NOMO-1 (cell line): ENCODE results near the gene CWC15.
"Not testable (repeated sequence)": the region's sequence is repeated elsewhere in the genome, so short reads cannot be mapped to it uniquely, and the experiment has no call there.

ENCODE experiments used
- DNase-seq, 2 experiments: peaks; one replicate each; lab custom pipeline; 2025; ENCODE audit not compliant: unreplicated experiment in 2 of 2; lab: John Stamatoyannopoulos, UW

The CWC15 gene

GRCh38 chr11:94956963-94957362 lies 16.4 kb downstream of the CWC15 start:
- DNase-seq: no peak

- no peak for DNase-seq
Observed at GRCh38 chr11:94954753-94955152, 18.6 kb downstream of the CWC15 start.

DNA sequence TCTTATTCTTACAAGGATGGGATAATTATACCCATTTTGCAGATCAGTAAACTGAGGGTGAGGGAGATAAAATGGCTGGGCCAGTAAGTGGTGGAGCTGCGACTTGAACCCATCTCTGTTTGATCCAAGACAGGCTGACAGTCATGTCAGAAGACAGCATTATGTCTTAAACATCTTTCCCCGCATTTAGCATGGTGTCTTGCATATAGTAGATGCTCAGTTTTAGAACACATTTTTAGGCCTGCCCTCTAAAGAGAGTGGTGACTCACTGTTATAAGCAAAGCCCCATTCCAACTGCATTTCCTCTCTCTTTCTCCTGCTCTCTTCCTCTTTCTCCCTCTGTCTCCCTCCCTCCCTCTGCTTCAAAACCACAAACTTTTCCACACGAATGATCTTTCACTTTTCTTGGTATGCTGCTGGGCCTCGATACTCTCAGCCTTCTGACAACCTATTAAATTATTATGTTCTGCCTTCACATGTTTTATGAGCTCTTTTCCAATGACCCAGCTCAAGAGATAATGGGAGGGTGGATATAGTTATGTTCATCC lies 25.2 kb downstream of the CWC15 start:
- peak; percentile 25 to 46 for DNase-seq

GRCh38 chr11:94946812-94947211 lies 26.5 kb downstream of the CWC15 start:
- DNase-seq: no peak

- DNase-seq: no peak
Observed at GRCh38 chr11:94941131-94941530, 32.2 kb downstream of the CWC15 start.

DNA sequence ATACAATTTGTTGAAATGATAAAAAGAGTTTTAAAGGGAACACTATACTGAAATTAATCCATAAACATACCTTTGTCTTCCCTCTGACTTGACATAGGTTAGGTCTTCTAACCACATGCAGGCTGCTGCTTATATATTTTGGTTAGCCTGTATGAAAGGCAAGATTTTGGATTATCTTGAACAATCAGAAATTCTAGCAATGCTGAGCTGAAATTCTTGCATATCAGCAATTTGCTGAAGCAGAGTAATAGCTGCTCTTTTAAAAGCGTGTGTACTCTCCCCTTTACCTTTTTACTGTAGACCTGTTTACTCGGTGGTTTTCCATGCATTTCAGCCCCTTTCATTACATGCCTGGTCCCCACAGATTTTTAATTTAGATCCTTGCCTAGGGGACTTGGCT lies 34.0 kb downstream of the CWC15 start:
- no peak for DNase-seq

DNA sequence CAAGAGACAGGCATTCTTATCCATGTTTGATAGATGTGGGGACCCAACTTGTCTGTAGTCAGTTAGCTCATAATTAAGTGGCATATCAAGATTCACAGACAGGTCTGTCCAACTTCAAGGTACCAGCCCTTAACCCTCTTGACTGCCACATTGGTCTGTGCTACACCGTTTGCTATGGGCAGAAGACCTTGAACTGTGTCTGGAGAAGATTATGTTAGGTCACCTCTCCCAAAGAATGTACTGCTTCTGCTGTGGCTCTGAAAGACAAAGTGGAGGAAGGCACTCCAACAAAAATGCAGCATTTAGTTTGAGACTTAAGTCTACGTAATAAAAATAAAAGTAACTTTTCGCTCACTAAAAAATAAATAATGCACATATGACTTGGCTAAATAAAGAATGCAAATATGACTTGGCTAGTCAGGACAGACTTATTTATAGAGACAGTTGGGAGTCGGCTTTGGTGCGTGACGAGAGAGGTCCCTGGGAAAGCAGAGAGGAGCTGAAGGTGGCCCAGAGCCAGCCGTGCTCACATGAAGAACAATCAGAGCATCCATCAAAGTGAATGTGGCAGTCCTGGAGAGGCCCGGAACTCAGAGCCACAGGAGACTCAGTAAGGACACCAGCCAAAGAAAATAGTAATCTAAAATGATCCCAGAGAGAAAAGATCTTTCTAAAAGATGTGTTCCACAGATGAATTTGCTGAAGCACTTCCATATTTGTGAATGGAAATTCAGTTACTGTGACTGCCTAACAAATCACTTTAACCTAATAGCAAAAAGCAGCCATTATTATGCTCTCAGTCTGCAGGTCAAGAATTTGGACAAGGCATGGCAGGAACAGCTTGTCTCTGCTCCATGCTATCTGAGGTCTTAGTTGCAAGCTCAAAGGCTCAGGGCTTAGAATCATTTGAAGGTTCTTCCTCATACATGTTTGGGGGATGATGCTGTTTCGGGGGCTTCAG lies 35.0 kb downstream of the CWC15 start:
- no peak for DNase-seq

DNA sequence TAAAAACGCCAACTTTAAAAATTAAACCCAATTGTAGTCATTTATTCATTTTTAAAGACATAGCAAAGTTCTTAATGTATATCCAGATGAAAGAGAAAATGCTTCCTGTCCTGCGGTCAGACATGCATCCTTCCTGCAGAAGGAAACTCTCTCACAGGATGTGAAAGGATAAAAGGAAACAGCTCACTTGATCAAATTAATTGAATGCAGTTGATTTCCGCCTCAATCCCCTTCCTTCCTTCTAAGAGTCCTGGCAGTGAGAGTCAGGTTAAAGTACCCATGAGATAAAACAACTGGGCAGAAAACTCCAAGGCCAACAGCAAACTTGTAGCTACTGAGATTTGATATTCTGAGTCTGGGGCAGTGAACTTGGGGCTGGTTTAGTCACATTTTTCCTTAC lies 38.5 kb downstream of the CWC15 start:
- DNase-seq: no peak

DNA sequence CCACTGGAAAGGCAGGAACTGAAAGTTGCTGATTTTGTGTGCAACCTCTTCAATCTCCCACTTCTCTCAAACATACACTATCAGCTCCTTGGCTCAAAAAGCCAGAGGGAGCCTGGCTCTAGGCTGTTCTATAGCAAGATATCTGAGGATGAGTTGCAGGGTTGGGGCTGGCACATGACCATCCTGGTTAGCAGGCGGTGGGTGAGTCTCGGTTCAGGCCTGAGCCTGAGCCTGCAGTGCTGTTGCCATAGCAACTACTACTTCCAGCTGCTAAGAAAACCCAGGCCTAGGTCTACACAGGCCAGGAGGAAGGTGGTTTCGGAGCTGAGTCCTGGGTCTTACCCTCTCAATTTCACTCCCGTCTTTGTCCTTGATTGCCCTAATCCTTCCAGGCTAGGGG lies 39.0 kb downstream of the CWC15 start:
- DNase-seq: no peak

DNA sequence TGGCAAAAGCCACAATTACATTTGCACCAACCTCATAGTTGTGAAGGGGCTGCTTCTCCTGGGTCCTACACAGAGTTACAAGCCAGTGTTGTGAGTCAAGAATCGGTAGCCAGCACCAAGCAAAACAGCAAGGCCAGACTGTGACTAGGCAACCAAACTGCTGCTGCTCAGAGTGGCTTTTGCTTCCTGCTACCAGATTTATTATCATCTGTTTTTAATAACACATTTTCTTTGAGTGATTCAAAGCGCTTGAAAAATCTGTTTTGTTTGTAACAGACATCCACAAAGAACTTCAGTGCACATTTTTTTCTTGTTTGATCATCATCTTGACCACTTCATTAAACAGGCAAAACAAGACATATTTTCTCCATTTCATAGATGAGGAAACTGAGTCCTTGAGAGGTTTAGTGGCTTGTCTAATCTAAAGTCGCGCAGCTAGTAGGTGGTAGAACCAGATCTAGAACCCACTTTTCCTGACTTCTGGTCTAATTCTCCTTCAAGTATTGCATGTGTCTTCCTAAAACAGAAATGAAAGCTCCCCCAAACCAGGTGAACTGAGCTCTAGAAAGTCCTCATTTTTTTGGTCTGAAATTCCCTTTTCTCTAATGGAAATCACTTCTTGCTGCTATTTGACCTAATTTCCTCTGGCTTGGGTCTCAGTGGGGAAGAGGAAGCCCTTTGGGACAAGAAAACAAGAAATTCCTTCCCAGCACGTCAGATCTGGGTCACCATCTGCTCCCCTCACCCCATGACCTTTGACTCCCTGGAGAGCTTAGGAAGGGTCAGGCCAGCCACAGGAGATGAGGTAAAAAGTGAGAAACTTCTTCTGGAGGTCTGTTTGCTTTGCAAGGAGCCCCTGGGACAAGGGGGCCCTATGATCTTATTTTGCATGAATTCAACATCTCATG lies 39.9 kb downstream of the CWC15 start:
- no peak for DNase-seq

GRCh38 chr11:94932503-94932902 lies 40.9 kb downstream of the CWC15 start:
- DNase-seq: no peak

- DNase-seq: not testable (repeated sequence)
Observed at GRCh38 chr11:94932072-94932471, 41.3 kb downstream of the CWC15 start.

GRCh38 chr11:94928117-94928990 lies 45.0 kb downstream of the CWC15 start:
- no peak for DNase-seq

- no peak for DNase-seq
Observed at GRCh38 chr11:94926698-94927237, 46.6 kb downstream of the CWC15 start.

DNA sequence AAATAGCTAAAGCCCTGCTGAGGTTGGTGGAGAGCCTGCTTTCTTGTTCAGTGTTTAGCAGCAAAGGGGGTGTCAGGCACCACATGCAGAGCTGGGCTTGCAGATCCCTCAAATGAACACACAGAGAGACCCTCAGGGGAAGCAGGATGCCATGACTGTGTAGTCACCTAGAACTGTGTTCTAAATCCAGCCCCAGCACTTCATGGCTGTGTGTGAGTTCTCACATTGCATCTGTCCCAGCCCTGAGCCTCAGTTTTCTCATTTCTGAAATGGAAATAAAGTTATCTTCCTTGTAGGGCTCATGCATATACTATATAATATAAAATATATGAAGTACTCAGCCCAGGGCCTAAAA lies 47.1 kb downstream of the CWC15 start:
- DNase-seq: no peak

- no peak for DNase-seq
Observed at GRCh38 chr11:94925422-94926270, 47.7 kb downstream of the CWC15 start.

- DNase-seq: no peak
Observed at GRCh38 chr11:94924612-94925011, 48.7 kb downstream of the CWC15 start.

- no peak for DNase-seq
Observed at GRCh38 chr11:94924171-94924572, 49.2 kb downstream of the CWC15 start.

DNA sequence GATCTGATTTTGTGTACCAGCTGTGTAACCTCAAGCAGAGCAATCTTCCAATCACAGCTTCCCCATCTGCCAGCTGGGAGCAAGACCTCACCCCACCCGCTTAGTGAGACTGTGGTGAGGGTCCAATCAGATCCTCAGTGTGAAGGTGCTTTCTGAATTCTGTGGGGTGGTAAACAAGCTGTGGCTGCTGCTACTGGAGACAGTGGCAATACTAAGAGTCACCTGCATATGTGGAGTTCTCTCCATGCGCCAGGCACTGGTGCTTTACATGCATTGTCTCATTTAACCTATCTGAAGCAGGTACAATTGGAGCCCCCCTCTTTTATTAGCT lies 50.4 kb downstream of the CWC15 start:
- no peak for DNase-seq
